Lower leg skin (tissue), 3 donors: ENCODE results near the gene CHN2.

Source experiments
- CTCF ChIP-seq, 3 donors: fragments of 450-650 bp; IDR thresholded peaks; one replicate each; pipeline ENCODE4 v1.5.1; 2016; ENCODE audit warnings: antibody characterized with exemption in 3 of 3, mild to moderate bottlenecking in 3 of 3, moderate library complexity in 2 of 3
- POLR2A ChIP-seq, 2 donors: fragments of 450-650 bp; IDR thresholded peaks; one replicate each; pipeline ENCODE4 v1.6.1; 2016 to 2017; ENCODE audit warnings: antibody characterized with exemption in 2 of 2, mild to moderate bottlenecking in 1 of 2, moderate library complexity in 1 of 2

GRCh38 chr7:29471444-29472138 lies 277.0 kb downstream of the CHN2 start:
- TF ChIP-seq CTCF (IDR thresholded peaks at IDR 0.05) (no peak), POLR2A (IDR thresholded peaks at IDR 0.05) (no peak)
